Body of pancreas (tissue), 4 donors: ENCODE measurements around the gene GNG5.

Experiments used
- CTCF ChIP-seq, 7 experiments: fragments of 450-650 bp in 4 of 7; fragments of 200-600 bp in 3 of 7; sonication (generic) in 3 of 7; IDR thresholded peaks; one replicate each; pipeline ENCODE4 v1.5.1; 2016 to 2019; ENCODE audit warnings: antibody characterized with exemption in 7 of 7
- POLR2A ChIP-seq, 3 donors: fragments of 450-650 bp; IDR thresholded peaks; one replicate each; pipeline ENCODE4 v1.6.1; 2016; ENCODE audit warnings: antibody characterized with exemption in 3 of 3, mild to moderate bottlenecking in 2 of 3

GRCh38 chr1:84479998-84480397, 26.4 kb downstream of the GNG5 start:
- TF ChIP-seq CTCF (IDR thresholded peaks at IDR 0.05) (no peak), POLR2A (IDR thresholded peaks at IDR 0.05) (no peak)
